Suprapubic skin (tissue), 4 donors: ENCODE data around the gene MYO5B.

Experiments
- CTCF ChIP-seq, 2 donors: fragments of 200-600 bp in 1 of 2; fragments of 450-650 bp in 1 of 2; sonication (generic) in 1 of 2; IDR thresholded peaks; one replicate each; pipeline ENCODE4 v1.5.1; 2016 to 2019; ENCODE audit warnings: antibody characterized with exemption in 2 of 2, mild to moderate bottlenecking in 1 of 2, moderate library complexity in 1 of 2
- POLR2A ChIP-seq, 2 donors: fragments of 450-650 bp; IDR thresholded peaks; one replicate each; pipeline ENCODE4 v1.6.1; 2017; ENCODE audit warnings: antibody characterized with exemption in 2 of 2, mild to moderate bottlenecking in 2 of 2, moderate library complexity in 2 of 2
- POLR2AphosphoS5 ChIP-seq, 3 donors: sonication (generic); formaldehyde crosslinking; IDR thresholded peaks; one replicate each; pipeline ENCODE4 v1.6.1; 2017; ENCODE audit warnings: antibody characterized with exemption in 3 of 3

GRCh38 chr18:49843778-49844625 is 350.9 kb downstream of the MYO5B start:
- no peak for TF ChIP-seq CTCF (IDR thresholded peaks at IDR 0.05)
- no peak for TF ChIP-seq POLR2AphosphoS5 (IDR thresholded peaks at IDR 0.05)
- no peak for TF ChIP-seq POLR2A (IDR thresholded peaks at IDR 0.05)
